Activated CD4-positive, alpha-beta T cell treated with anti-CD3 and anti-CD28 coated beads for 36 hours (primary cell): ENCODE measurements around the gene EPS8L2. TPM values are rescaled to one million over a fixed set of nuclear protein-coding genes. Genes with fewer than 3 reads are reported as not detected.

Experiments
- ATAC-seq: fragments of 200-7000 bp; cut with Tn5 transposase; one replicate; pipeline ENCODE4 v1.10.0; 2021; ENCODE audit warnings: mild to moderate bottlenecking, moderate library complexity
- CTCF ChIA-PET: fragments of 350-600 bp; sonication (Branson Sonifier 250); formaldehyde crosslinking; loops from one replicate; lab custom pipeline; 2021; ENCODE audit warnings: antibody characterized with exemption; lab: Charles Lee
- POLR2A ChIA-PET: fragments of 350-600 bp; sonication (Branson Sonifier 250); formaldehyde crosslinking; loops from one replicate; lab custom pipeline; 2021; ENCODE audit warnings: antibody characterized with exemption, inconsistent platforms; lab: Charles Lee
- DNase-seq: peaks from one replicate; pipeline ENCODE4 v3.0.0-alpha.2; 2020
- H3K27ac Mint-ChIP-seq: one replicate; pipeline ENCODE4 v1.8.0; 2021; ENCODE audit warnings: mixed read lengths
- H3K27me3 Mint-ChIP-seq: one replicate; pipeline ENCODE4 v1.8.0; 2021; ENCODE audit warnings: mixed read lengths
- H3K36me3 Mint-ChIP-seq: one replicate; pipeline ENCODE4 v1.8.0; 2021; ENCODE audit warnings: low read depth, mixed read lengths
- H3K4me1 Mint-ChIP-seq: one replicate; pipeline ENCODE4 v1.8.0; 2021; ENCODE audit warnings: mixed read lengths
- H3K4me3 Mint-ChIP-seq: one replicate; pipeline ENCODE4 v1.8.0; 2021; ENCODE audit warnings: mild to moderate bottlenecking, moderate library complexity, mixed read lengths
- H3K9me3 Mint-ChIP-seq: one replicate; pipeline ENCODE4 v1.8.0; 2021; ENCODE audit warnings: low read depth, mixed read lengths
- intact Hi-C, 2 experiments: fragments of 100-400 bp; cut with DNase I in 1 of 2; cut with micrococcal nuclease in 1 of 2; formaldehyde crosslinking; loops; one replicate each; pipeline versions ENCODE4 v1.14.2 to v1.15.1; 2022 to 2024; cut with DNase I, micrococcal nuclease
- total RNA-seq, 2 experiments: library from RNA; stranded (reverse); gene quantifications; one replicate each; pipeline ENCODE4 v1.2.3, GENCODE V29; 2021

The EPS8L2 gene
- total RNA-seq, 2 experiments from 2014 or later, result 8.0 to 10.5 TPM

GRCh38 chr11:690738-691633 is 15.0 kb upstream of the EPS8L2 start:
- peak; percentile 31 for DNase-seq

GRCh38 chr11:691710-692590 is 14.1 kb upstream of the EPS8L2 start:
- peak overlapping the region; percentile 21 for H3K27ac Mint-ChIP-seq
- H3K27me3 Mint-ChIP-seq, result no peaks in the 10 kb centered on the region
- POLR2A ChIA-PET, result no interaction called here
- H3K36me3 Mint-ChIP-seq, result peaks cover 35% of the 10 kb centered on the region
- no peak for ATAC-seq
- no peak for DNase-seq
- CTCF ChIA-PET, result interaction anchor here (0.7 to 2.7 kb wide), 4 partner anchors 9 to 288 kb away, joined by 3 to 13 read pairs (median 4); no protein-coding TSS in a partner anchor
- intact Hi-C loops, result loop anchor here in 1 of 2 experiments (5.0 kb wide), 1 partner anchor 35 kb away; no protein-coding TSS in a partner anchor
- H3K9me3 Mint-ChIP-seq, result no peaks in the 10 kb centered on the region
- peaks cover 44% of the 10 kb centered on the region for H3K4me1 Mint-ChIP-seq
- H3K4me3 Mint-ChIP-seq, result peak overlapping the region; percentile 84

More at GRCh38 chr11:690738-691633, 15.0 kb upstream of the EPS8L2 start:
- ChIA-PET CTCF (interaction anchor here (0.6 to 1.1 kb wide), 4 partner anchors 8 to 35 kb away, joined by 3 to 5 read pairs (median 3); no protein-coding TSS in a partner anchor), POLR2A (no interaction called here)
- Mint-ChIP-seq H3K4me1 (peaks cover 36% of the 10 kb centered on the region), H3K27ac (peak overlapping the region; percentile 70), H3K9me3 (no peaks in the 10 kb centered on the region), H3K4me3 (no peak overlapping the region), H3K36me3 (peaks cover 43% of the 10 kb centered on the region), H3K27me3 (no peaks in the 10 kb centered on the region)
- no peak for ATAC-seq
- intact Hi-C loops, result loop anchor here in 1 of 2 experiments (5.0 kb wide), 1 partner anchor 36 kb away; no protein-coding TSS in a partner anchor

- ATAC-seq (no peak), DNase-seq (peak; percentile 56)
- H3K4me1 Mint-ChIP-seq, result peaks cover 53% of the 10 kb centered on the region
- peak overlapping the region; percentile 88 for H3K27ac Mint-ChIP-seq
- no peaks in the 10 kb centered on the region for H3K9me3 Mint-ChIP-seq
- POLR2A ChIA-PET, result no interaction called here
- peaks cover 27% of the 10 kb centered on the region for H3K36me3 Mint-ChIP-seq
- peak overlapping the region; percentile 84 for H3K4me3 Mint-ChIP-seq
- no peaks in the 10 kb centered on the region for H3K27me3 Mint-ChIP-seq
- CTCF ChIA-PET, result interaction anchor here (0.6 to 2.7 kb wide), 6 partner anchors 17 to 289 kb away, joined by 3 to 13 read pairs (median 3); partner anchors contain the start of gene RNH1
- intact Hi-C loops, result loop anchor here in 1 of 2 experiments (5.0 kb wide), 1 partner anchor 34 kb away; no protein-coding TSS in a partner anchor
These were observed 13.1 kb upstream of the EPS8L2 start for GRCh38 chr11:692824-693414.

GRCh38 chr11:693415-693831 is 12.6 kb upstream of the EPS8L2 start:
- peaks cover 25% of the 10 kb centered on the region for H3K36me3 Mint-ChIP-seq
- H3K4me3 Mint-ChIP-seq, result peak overlapping the region; percentile 84
- DNase-seq, result no peak
- H3K4me1 Mint-ChIP-seq, result peaks cover 57% of the 10 kb centered on the region
- no peaks in the 10 kb centered on the region for H3K9me3 Mint-ChIP-seq
- POLR2A ChIA-PET, result no interaction called here
- intact Hi-C loops, result loop anchor here in 1 of 2 experiments (5.0 kb wide), 1 partner anchor 34 kb away; no protein-coding TSS in a partner anchor
- ATAC-seq, result no peak
- CTCF ChIA-PET, result interaction anchor here (0.6 to 2.7 kb wide), 5 partner anchors 18 to 187 kb away, joined by 3 to 13 read pairs (median 3); partner anchors contain the start of gene RNH1
- no peaks in the 10 kb centered on the region for H3K27me3 Mint-ChIP-seq
- peak overlapping the region; percentile 88 for H3K27ac Mint-ChIP-seq

- ChIA-PET POLR2A (no interaction called here), CTCF (interaction anchor here (0.6 to 2.7 kb wide), 4 partner anchors 18 to 187 kb away, joined by 3 to 13 read pairs (median 4); partner anchors contain the start of gene RNH1)
- no peak for ATAC-seq
- no peaks in the 10 kb centered on the region for H3K9me3 Mint-ChIP-seq
- peak overlapping the region; percentile 84 for H3K4me3 Mint-ChIP-seq
- DNase-seq, result no peak
- intact Hi-C loops, result loop anchor here in 1 of 2 experiments (5.0 kb wide), 1 partner anchor 33 kb away; no protein-coding TSS in a partner anchor
- H3K36me3 Mint-ChIP-seq, result peaks cover 19% of the 10 kb centered on the region
- H3K27me3 Mint-ChIP-seq, result no peaks in the 10 kb centered on the region
- peaks cover 57% of the 10 kb centered on the region for H3K4me1 Mint-ChIP-seq
- peak overlapping the region; percentile 88 for H3K27ac Mint-ChIP-seq
These were observed 12.0 kb upstream of the EPS8L2 start for GRCh38 chr11:693887-694562.

GRCh38 chr11:694563-695287 is 11.3 kb upstream of the EPS8L2 start, which contains the start of gene DEAF1:
Gene DEAF1 (minus strand): TSS chr11:695222. CDS start chr11:695047, 175 bp downstream.
- POLR2A ChIA-PET, result interaction anchor here (1.4 kb wide), 1 partner anchor 119 kb away, joined by 4 read pairs; the partner anchor contains the start of gene PHRF1
- Mint-ChIP-seq H3K36me3 (peaks cover 14% of the 10 kb centered on the region), H3K9me3 (no peaks in the 10 kb centered on the region), H3K27me3 (no peaks in the 10 kb centered on the region), H3K4me3 (peak within 1 kb of the TSS; percentile 84), H3K27ac (peak within 1 kb of the TSS; percentile 94), H3K4me1 (peaks cover 56% of the 10 kb centered on the region)
- CTCF ChIA-PET, result interaction anchor here (0.7 to 2.7 kb wide), 6 partner anchors 10 to 691 kb away, joined by 3 to 13 read pairs (median 3); no protein-coding TSS in a partner anchor
- peak; percentile 88 for ATAC-seq
- intact Hi-C loops, result loop anchor here (1.0 to 5.0 kb wide), 15 partner anchors 33 to 487 kb away; partner anchors contain the start of genes AP2A2 (in 1 of the 2), BET1L (in 1 of the 2), GATD1 (in 1 of the 2) and HRAS (in 1 of the 2)
- DNase-seq, result peak; percentile 100

- peaks cover 53% of the 10 kb centered on the region for H3K4me1 Mint-ChIP-seq
- POLR2A ChIA-PET, result interaction anchor here (1.4 kb wide), 1 partner anchor 119 kb away, joined by 4 read pairs; the partner anchor contains the start of gene PHRF1
These were observed 10.8 kb upstream of the EPS8L2 start for GRCh38 chr11:695288-695537.

GRCh38 chr11:695538-696248 is 10.3 kb upstream of the EPS8L2 start, which contains the start of gene TMEM80:
Gene TMEM80 (plus strand): TSS chr11:695816. CDS start chr11:695828, 12 bp downstream.
- ATAC-seq (peak; percentile 81), DNase-seq (peak; percentile 99)
- H3K9me3 Mint-ChIP-seq, result no peaks in the 10 kb centered on the region
- peak within 1 kb of the TSS; percentile 94 for H3K27ac Mint-ChIP-seq
- no peaks in the 10 kb centered on the region for H3K27me3 Mint-ChIP-seq
- intact Hi-C loops, result loop anchor here (1.0 to 5.0 kb wide), 17 partner anchors 28 to 687 kb away; partner anchors contain the start of genes AP2A2 (in 1 of the 2), BET1L (in 1 of the 2), GATD1 (in 1 of the 2) and HRAS (in 1 of the 2)
- POLR2A ChIA-PET, result interaction anchor here (1.4 kb wide), 1 partner anchor 120 kb away, joined by 4 read pairs; the partner anchor contains the start of gene PHRF1
- CTCF ChIA-PET, result interaction anchor here (0.6 to 1.2 kb wide), 10 partner anchors 9 to 178 kb away, joined by 3 to 7 read pairs (median 3); no protein-coding TSS in a partner anchor
- peaks cover 51% of the 10 kb centered on the region for H3K4me1 Mint-ChIP-seq
- H3K36me3 Mint-ChIP-seq, result peaks cover 9% of the 10 kb centered on the region
- H3K4me3 Mint-ChIP-seq, result peak within 1 kb of the TSS; percentile 84

More at GRCh38 chr11:695288-695537, 10.8 kb upstream of the EPS8L2 start:
- Mint-ChIP-seq H3K9me3 (no peaks in the 10 kb centered on the region), H3K4me3 (peak overlapping the region; percentile 84), H3K27me3 (no peaks in the 10 kb centered on the region), H3K27ac (peak overlapping the region; percentile 94), H3K36me3 (peaks cover 11% of the 10 kb centered on the region)
- CTCF ChIA-PET, result interaction anchor here (0.7 to 1.2 kb wide), 9 partner anchors 10 to 690 kb away, joined by 3 to 7 read pairs (median 3); no protein-coding TSS in a partner anchor
- no peak for ATAC-seq
- no peak for DNase-seq
- intact Hi-C loops, result loop anchor here (1.0 to 5.0 kb wide), 14 partner anchors 47 to 488 kb away; partner anchors contain the start of genes AP2A2 (in 1 of the 2), BET1L (in 1 of the 2), GATD1 (in 1 of the 2) and HRAS (in 1 of the 2)
